ENCODE data around the gene OPRPN. TPM values are rescaled to one million over a fixed set of nuclear protein-coding genes. Genes with fewer than 3 reads are reported as not detected.

The OPRPN gene
- total RNA-seq, 1 donor from 2014 or later: not detected

Other genes with a start within 250 kb of the OPRPN start
- not detected in 2 replicates for gene PRR27, start 243.7 kb upstream of the OPRPN start, total RNA-seq
- not detected in 2 replicates for gene ODAM, start 202.2 kb upstream of the OPRPN start, total RNA-seq
- gene FDCSP, start 171.8 kb upstream of the OPRPN start, total RNA-seq: not detected in 2 replicates
- not detected in 2 replicates for gene CSN3, start 155.3 kb upstream of the OPRPN start, total RNA-seq
- not detected in 2 replicates for gene CABS1, start 63.0 kb upstream of the OPRPN start, total RNA-seq
- not detected in 2 replicates for gene SMR3A, start 37.2 kb upstream of the OPRPN start, total RNA-seq
- gene SMR3B, start 14.8 kb upstream of the OPRPN start, total RNA-seq: not detected in 2 replicates
- gene MUC7, start 74.3 kb downstream of the OPRPN start, total RNA-seq: not detected in 2 replicates
- not detected in 2 replicates for gene AMTN, start 120.6 kb downstream of the OPRPN start, total RNA-seq
- gene AMBN, start 194.3 kb downstream of the OPRPN start, total RNA-seq: not detected in 2 replicates
- gene ENAM, start 230.8 kb downstream of the OPRPN start, total RNA-seq: not detected in 2 replicates